T1000 (cell line): Measurements from ENCODE around the gene CREB5.

Experiments
- DNase-seq: peaks from one replicate; lab custom pipeline; 2025; ENCODE audit warnings: mixed read lengths; lab: John Stamatoyannopoulos, UW

CREB5 gene

GRCh38 chr7:28407651-28408050, 4.7 kb upstream of the CREB5 start:
- no peak for DNase-seq

GRCh38 chr7:28408105-28408959, 4.0 kb upstream of the CREB5 start:
- no peak for DNase-seq

DNA sequence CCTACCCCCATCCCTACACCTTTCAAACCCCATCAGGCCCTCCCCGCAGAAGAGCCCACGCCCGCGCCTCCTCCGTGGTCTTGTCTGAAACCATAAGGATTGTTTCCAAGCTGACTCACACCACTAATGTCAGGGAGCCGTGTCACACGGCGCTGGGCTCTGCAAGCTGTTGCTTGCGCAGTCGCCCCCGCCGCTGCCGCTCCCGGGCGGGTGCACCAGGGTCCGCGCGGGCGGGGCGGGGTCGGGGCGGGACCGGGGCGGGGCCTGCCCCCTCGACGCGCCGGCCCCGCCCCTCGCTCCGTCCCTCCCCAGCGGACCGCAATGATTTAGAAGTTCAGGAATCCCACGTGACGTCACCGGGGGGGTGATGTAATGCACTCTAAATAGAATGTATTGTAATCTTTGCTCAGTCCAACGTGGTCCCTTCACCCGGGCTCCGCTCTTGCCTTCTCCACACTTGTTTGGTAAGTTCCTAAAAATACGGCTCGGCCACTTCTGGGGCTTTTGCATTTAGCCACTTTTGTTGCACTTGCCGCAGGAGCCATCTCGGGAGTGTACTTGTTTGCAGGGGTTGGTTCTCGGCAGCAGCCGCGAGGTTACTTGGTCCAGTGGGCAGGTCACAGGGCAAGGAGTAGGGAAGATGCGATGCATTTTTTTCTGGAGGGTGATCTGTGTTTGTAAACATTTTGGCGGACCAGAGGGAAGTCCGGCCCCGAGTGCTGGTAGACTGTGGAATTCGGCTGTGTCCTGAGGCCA, 3.2 kb upstream of the CREB5 start:
- DNase-seq: peak; percentile 92

GRCh38 chr7:28409716-28410627, 2.3 kb upstream of the CREB5 start:
- DNase-seq: no peak

DNA sequence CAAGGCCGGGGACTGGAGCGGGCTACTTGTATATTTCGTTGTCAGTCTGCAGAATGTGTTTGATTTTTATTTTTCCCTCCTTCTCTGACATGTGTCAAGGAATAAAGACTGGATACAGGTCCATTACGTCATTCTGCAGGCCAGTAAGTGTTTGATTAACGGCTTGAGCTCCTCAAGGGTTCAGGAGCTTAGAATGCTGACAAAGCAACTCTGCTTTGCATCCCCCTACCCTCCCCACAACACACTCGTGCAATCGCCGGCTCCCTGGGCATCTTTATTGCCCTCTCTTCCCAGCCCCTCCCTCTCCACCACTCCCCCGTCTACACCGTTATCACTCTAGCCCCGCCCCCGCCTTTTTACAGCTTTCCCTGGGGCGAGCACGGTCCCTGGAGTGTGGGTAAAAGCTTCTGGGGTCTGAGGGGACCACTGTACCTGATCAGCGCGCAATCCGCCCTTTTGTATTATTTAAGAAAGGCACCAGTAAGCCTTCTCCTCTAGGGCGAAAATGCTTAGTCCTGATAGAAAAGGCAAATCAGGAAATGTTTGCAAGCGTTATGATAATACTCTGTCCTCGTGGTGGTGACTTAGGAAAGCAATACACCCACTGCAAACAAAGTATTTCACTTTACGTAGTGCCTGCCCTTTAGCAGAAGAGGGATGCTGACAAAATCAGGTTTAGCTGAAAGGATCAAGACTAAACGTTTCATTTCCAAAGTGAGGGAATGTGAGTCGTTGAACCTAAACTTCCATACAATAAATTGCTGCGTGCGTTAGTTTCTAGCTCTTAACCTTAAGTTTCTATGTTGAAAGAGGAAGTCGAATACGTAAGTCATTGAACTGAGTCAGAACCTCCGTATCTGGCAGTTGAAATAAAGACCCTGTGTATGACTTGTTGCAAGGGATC, 1.4 kb upstream of the CREB5 start:
- no peak for DNase-seq

DNA sequence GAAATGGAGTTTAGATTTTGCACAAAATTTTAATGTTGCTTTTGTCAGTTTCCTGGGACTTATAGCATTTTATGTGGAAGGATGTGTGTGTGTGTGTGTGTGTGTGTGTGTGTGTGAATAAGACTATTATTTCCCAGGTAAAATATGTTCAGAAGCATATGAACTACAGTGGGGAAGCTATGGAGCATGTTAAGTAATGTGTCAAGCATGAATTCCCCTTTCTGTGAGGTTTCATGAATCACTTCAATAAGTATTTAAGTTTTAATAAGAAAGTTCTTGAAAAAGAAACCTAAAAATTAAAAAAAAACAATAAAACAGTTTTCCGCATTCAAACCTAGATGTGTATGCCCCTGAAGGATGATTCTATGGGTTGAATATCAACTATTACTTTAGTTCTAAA, 693 bp downstream of the CREB5 start:
- DNase-seq: no peak

DNA sequence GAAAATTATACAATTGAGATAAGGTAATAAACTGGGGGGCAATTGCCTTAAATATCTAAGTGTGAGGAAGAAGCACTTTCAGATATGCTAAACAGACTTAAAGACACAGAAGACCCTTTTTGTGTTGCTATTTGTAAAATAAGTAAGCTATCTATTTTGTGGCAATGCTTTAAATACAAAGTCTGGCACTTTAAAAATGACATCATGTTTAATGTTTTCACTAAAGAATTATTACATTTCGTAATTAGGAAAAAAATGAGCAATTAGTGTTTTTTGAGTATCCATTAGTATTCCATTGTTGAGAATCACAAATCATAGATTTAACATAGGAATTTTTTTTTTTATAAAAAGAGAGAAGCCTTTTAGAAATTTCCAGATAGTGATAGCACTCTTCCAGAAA, 2.1 kb downstream of the CREB5 start:
- DNase-seq: no peak

- DNase-seq: no peak
Observed at GRCh38 chr7:28417321-28417940, 5.1 kb downstream of the CREB5 start.

DNA sequence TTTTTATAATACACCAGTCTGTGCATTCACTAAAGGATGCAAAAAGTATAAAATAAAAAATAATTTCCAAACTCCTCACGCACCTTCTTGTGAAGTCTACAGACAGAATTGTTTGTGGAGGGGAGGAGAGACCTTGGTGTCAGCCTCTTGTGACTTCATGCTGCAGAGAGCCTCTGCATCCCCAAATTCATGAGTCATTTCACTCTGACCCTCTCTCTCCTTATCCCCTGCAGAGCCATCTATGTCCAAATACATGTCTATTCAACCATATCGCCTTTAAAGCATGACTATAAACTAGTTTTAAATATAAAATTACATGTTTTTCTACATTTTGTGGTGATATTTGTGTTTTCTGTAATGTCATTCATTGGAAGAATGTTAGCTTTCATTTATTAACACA, 6.0 kb downstream of the CREB5 start:
- no peak for DNase-seq

- no peak for DNase-seq
Observed at GRCh38 chr7:28418966-28419365, 6.6 kb downstream of the CREB5 start.

- no peak for DNase-seq
Observed at GRCh38 chr7:28419716-28420115, 7.4 kb downstream of the CREB5 start.

- DNase-seq: no peak
Observed at GRCh38 chr7:28423112-28423511, 10.8 kb downstream of the CREB5 start.

GRCh38 chr7:28423918-28424514, 11.7 kb downstream of the CREB5 start:
- no peak for DNase-seq

GRCh38 chr7:28425496-28425895, 13.2 kb downstream of the CREB5 start:
- no peak for DNase-seq

- no peak for DNase-seq
Observed at GRCh38 chr7:28427236-28427635, 14.9 kb downstream of the CREB5 start.

DNA sequence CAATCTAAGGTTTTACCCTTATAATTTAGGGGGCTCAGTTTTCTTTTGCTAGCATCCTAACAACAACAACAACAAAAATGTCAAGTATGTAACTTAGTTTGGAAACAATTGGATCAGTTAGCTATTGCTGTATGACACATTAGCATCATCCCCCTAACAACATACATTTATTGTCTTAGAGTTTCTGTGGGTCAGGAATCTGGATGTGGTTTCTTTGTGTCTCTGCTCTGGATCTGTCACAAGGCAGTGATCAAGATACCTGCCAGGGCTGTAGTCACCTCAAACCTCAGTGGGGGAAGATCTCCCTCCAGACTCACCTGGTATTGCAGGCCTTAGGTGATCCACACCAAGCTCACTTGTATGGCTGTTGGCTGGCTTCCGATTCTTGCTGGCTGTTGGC, 18.3 kb downstream of the CREB5 start:
- DNase-seq: no peak

- DNase-seq: no peak
Observed at GRCh38 chr7:28432105-28432504, 19.8 kb downstream of the CREB5 start.

GRCh38 chr7:28433039-28433438, 20.7 kb downstream of the CREB5 start:
- no peak for DNase-seq

- no peak for DNase-seq
Observed at GRCh38 chr7:28433699-28434219, 21.4 kb downstream of the CREB5 start.

DNA sequence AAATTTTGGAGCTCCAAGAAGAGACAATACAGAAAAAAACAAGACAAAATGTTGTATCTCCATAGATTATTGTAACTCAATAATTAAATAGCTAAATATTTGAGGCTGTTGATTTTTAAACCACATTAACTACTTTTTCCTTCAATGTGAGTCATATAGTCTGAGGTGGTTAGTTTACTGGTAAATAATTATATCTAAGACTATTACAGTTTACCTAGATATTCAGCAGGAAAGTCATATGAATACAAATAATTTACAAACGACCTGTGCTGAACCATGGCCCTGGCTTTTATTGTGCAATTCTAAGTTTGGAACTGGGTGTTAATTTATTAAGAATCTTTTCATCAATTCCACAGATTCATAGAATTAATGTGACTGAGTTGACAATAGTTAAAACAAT, 22.2 kb downstream of the CREB5 start:
- no peak for DNase-seq
